Measurements from ENCODE around the gene GSTK1. TPM values are rescaled to one million over a fixed set of nuclear protein-coding genes. Genes with fewer than 3 reads are reported as not detected.

The GSTK1 gene
- polyA plus RNA-seq, 10 donors, result 65.5 to 92.8 (median 81.4) TPM

DNA sequence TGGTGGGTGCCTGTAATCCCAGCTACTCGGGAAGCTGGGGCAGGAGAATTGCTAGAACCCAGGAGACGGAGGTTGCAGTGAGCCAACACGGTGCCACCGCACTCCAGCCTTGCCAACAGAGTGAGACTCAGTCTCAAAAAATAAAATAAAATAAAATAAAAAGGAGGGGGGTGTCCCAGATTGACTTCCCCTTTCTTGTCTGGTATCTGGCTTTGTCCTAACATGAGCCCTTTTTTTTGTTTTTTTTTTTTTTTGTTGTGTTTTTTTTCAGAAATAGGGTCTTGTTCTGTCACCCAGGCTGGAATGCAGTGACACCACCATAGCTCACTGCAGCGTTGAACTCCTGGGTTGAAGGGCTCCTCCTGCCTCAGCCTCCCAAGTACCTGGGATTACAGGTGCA lies 29.6 kb downstream of the GSTK1 start:
- no peak for DNase-seq

DNA sequence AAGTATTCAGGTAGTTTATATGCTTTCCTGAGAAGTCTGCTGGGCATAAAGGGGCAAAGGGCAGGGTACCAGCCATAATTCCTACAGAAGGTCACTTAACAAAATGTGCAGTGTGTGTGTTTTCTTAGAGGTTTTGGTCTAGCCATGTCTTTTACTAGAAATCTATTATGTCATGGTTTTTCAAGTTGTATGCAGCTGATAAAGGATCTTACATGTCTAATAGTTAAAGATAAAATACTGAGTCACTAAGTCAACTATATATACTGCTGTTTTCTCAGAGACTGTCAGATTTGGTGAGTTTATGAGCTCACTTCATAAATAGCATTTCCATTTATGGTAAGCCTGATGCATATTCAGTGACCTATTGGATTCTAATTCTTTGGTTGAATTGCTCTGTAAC lies 32.6 kb downstream of the GSTK1 start:
- DNase-seq, result peak in 1 of 3 donors; percentile 48

DNA sequence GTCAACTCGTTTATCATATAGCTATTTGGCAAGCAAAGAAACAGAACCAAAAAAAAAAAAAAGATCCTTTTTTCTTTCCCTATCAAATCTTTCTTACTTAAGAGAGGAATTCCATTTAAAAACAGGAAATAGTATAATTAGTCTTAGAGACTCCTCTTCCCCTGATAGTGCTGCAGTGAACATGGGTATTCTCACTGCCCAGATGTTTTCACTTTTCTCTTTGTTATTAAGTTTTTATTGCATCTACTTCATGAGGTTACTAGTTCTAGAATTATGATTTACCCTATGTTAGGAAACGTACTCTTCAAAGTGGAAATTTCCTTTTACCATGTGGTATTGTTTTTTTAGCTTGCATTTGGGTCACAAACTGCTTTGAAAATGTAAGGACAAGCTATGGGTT lies 33.4 kb downstream of the GSTK1 start:
- no peak for DNase-seq

DNA sequence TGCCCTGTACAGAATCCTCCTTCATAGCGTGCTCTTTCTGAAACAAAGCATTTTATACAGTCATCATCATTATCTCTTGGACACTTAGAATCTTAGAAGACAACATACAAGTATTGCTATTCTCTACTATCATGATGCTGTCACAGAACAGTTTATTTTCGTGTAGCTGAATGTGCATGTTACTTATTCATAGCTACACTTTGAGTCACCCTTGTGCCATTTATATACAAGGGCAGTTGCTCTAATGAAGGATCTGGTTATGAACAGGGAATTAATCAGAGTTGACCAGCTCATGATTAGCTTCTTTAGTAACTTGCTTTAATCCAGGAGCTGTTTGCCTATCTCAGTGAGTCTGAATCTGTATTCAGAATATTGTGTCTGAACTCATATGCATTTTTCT lies 36.1 kb downstream of the GSTK1 start:
- DNase-seq, result no peak

DNA sequence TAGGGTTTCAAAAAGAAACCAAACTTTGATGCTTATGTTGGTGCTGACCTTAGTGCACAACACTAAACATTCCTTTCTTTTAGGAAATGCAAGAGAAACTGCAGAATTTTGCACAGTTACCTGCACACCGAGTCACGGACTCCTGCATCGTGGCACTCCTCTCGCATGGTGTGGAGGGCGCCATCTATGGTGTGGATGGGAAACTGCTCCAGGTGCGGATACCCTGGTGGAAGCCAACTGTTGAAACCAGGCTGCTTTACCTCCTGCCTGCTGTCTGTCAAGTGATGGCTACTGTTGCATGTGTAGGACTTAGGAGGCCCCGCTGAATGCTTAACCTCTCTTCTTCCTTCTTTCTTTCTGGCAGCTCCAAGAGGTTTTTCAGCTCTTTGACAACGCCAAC lies 36.6 kb downstream of the GSTK1 start:
- no peak for DNase-seq

DNA sequence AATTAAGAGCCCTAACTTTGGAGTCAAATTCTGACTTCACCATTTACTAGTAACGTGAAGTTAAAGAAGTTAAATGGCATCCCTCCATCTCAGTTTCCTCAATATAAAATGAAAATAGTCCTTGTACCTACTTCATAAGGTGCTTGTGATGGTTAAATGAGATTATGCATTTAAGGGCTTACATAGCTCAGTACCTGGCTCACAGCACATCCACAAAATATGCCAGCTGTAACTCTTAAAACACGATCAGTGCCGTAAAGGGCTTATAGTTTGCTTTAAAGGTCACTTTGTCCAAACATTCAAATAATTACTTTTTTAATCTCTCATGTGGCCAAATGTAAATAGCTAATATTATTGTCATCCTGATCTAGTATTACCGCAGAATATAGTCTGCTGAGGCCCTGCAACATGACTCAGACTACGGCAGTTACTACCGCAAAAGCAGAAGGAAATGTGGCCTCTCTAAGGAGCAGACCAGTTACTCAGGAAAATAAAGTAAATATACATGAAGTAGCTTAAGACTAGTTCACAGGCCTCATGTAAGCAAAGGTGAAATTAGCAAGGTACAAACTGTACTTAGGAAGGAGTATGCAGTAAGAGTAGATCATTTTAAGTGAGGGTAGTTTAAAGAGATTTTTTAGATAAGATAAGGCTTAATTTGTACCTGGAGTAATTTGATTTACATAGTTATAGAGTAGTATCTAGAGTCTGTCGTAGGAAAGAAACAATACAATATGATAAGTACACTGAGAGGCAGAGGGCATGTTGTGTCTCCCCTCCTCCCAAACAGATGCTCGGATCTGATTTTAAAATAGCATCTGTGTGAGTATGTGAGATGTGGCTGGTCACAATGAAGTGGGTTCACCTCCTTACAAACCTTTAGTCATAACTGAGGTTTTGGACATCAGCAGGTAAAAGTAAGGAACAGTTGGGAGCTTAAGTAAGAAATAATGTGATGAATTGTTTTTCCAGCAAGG lies 38.0 kb downstream of the GSTK1 start:
- DNase-seq, result no peak

DNA sequence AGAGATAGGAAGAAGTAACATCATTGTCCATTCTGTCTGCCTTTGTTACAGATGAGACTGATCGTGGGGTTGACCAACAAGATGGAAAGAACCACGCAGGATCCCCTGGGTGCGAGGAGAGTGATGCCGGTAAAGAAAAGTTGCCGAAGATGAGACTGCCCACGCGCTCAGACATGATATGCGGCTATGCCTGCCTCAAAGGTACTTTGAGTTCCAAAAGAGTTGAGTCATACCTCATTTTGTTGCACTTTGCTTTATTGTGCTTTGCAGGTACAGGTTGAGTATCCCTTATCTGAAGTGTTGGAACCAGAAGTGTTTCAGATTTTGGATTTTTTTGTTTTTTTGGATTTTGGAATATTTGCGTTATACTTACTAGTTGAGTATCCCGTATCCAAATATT lies 40.5 kb downstream of the GSTK1 start:
- DNase-seq, result no peak

DNA sequence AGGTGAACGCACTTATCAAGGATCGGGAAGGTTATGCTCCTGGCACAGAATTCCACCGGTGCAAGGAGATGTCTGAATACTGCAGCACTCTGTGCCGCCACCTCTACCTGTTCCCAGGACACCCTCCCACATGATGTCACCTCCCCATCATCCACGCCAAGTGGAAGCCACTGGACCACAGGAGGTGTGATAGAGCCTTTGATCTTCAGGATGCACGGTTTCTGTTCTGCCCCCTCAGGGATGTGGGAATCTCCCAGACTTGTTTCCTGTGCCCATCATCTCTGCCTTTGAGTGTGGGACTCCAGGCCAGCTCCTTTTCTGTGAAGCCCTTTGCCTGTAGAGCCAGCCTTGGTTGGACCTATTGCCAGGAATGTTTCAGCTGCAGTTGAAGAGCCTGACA lies 41.7 kb downstream of the GSTK1 start:
- DNase-seq, result no peak

DNA sequence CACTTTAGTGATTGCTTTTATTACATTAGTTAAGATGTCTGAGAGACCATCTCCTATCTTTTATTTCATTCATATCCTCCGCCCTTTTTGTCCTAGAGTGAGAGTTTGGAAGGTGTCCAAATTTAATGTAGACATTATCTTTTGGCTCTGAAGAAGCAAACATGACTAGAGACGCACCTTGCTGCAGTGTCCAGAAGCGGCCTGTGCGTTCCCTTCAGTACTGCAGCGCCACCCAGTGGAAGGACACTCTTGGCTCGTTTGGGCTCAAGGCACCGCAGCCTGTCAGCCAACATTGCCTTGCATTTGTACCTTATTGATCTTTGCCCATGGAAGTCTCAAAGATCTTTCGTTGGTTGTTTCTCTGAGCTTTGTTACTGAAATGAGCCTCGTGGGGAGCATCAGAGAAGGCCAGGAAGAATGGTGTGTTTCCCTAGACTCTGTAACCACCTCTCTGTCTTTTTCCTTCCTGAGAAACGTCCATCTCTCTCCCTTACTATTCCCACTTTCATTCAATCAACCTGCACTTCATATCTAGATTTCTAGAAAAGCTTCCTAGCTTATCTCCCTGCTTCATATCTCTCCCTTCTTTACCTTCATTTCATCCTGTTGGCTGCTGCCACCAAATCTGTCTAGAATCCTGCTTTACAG lies 42.3 kb downstream of the GSTK1 start:
- DNase-seq, result peak in 1 of 3 donors; percentile 45

DNA sequence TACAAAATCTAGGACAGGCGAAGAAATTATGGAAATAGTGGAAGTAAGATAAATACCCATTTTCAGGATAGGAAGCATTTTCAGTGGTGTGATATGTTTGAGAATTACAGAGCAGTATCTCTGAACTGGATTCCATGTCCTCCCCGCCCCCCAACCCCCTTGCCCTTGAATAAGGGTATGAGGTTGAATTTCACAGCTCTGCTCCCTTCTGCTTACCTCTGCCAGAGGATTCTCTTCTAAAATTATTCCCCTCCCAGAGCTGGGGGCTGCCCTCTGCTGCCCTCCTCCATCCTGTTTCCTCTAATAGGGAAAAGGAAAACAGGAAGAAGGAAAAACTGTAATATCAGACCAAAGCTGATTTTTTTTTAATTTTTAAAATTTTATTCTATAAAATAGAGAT lies 45.4 kb downstream of the GSTK1 start:
- DNase-seq, result no peak

DNA sequence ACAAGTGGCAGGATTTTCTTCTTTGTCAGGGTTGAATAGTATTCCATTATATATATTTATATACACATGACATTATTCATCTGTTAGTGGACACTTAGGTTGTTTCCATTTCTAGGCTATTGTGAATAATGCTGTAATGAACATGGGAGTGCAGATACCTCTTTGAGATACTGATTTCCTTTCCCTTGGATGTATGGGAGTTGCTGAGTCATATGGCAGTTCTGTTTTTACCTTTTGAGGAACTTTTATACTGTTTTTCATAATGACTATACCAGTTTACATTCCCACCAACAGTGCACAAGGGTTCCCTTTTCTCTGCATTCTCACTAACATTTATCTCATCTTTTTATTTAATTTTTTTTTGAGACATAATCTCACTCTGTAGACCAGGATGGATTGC lies 50.9 kb downstream of the GSTK1 start:
- DNase-seq, result no peak

DNA sequence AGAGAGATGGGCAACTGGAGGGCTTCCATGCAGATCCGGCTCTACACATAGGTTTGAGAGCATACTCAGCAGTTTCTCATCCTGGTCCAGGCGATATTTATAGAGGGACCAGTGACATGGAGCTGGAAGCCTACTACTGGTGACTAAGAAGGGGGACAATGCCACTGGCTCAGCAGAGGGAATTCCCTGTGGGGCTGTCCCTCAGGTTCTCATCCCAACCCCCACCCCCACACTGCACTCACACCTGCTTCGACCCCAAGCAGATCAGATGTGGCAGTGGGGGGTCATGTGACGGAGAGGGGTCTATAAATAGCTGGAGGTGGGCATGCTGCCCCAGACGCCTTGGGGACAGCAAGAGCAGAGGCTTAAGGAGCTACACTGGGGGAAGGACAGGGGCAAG lies 52.5 kb downstream of the GSTK1 start, which contains the start of gene CLCN1:
Gene CLCN1 (plus strand): TSS at position 336 of the 400 bp plus-strand sequence. CDS start 102 bp downstream, outside the sequence.
- peak in 1 of 3 donors; percentile 17 for DNase-seq

DNA sequence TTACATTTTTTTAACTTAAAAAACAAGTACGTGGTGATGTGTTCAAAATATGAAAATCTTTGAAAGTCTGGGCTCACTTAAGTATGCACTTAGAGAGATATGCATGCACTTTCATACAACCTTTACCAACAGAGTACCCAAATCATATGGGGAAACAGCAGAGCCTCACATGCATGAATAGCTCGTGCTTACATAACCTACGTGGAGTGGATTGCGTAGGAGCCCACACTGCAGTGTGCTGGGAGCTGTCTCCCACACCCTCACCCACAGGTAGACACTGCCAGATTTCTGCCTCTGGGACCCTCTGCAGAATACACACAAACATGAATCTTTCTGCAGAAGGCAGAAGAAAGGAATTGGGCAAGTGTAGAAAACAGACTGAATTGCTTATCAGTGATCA lies 53.3 kb downstream of the GSTK1 start:
- DNase-seq, result no peak

DNA sequence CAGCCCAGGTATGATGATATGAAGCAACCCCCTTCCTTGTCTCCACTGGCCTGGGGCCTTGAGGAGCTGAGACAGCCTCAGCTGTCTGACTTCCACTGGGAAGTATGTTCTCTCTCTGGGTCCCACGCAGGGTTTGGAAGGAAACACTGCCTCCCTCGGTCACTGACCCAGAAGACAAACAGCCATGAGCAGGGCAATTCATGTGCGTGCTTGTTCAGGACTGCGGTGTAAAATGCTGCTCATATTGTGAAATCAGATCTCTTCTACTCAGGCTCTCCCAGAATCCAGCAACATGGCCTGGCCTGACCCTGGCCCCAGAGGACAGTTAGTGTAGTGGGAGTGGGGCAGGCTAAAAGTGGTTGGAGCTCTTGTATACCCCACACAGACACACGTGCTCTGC lies 55.4 kb downstream of the GSTK1 start:
- DNase-seq, result peak in 2 of 3 donors; percentile 9 to 30

Other genes with a start within 250 kb of the GSTK1 start
- gene OR9A2, start 236.3 kb upstream of the GSTK1 start, polyA plus RNA-seq (ENCODE audit: insufficient read length in 10 of 10), result not detected
- not detected for gene OR6V1, start 211.1 kb upstream of the GSTK1 start, polyA plus RNA-seq (ENCODE audit: insufficient read length in 10 of 10)
- not detected for gene PIP, start 131.4 kb upstream of the GSTK1 start, polyA plus RNA-seq (ENCODE audit: insufficient read length in 10 of 10)
- gene TAS2R39, start 80.0 kb upstream of the GSTK1 start, polyA plus RNA-seq (ENCODE audit: insufficient read length in 10 of 10), result not detected
- gene TAS2R40, start 41.4 kb upstream of the GSTK1 start, polyA plus RNA-seq (ENCODE audit: insufficient read length in 10 of 10), result not detected
- 1 to 10 TPM in 4 of 10 donors, under 1 TPM in 6; 0.46 to 1.3 (median 0.90) TPM for gene TMEM139, start 21.5 kb downstream of the GSTK1 start, polyA plus RNA-seq (ENCODE audit: insufficient read length in 10 of 10)
- gene CASP2, start 24.9 kb downstream of the GSTK1 start, polyA plus RNA-seq (ENCODE audit: insufficient read length in 10 of 10), result 10 to 100 TPM; 16.1 to 30.9 (median 25.3) TPM
- gene CLCN1, start 52.7 kb downstream of the GSTK1 start, polyA plus RNA-seq (ENCODE audit: insufficient read length in 10 of 10), result 1 to 10 TPM in 6 of 10 donors, under 1 TPM in 4; 0.30 to 5.1 (median 1.3) TPM
- gene FAM131B, start 99.3 kb downstream of the GSTK1 start, polyA plus RNA-seq (ENCODE audit: insufficient read length in 10 of 10), result 1 to 10 TPM; 1.5 to 3.0 (median 2.3) TPM
- gene ZYX, start 117.9 kb downstream of the GSTK1 start, polyA plus RNA-seq (ENCODE audit: insufficient read length in 10 of 10), result 100 to 1,000 TPM; 156 to 277 (median 198) TPM
- 1 to 10 TPM; 2.5 to 8.8 (median 4.7) TPM for gene EPHA1, start 145.4 kb downstream of the GSTK1 start, polyA plus RNA-seq (ENCODE audit: insufficient read length in 10 of 10)
- not detected for gene TAS2R60, start 180.0 kb downstream of the GSTK1 start, polyA plus RNA-seq (ENCODE audit: insufficient read length in 10 of 10)
- gene TAS2R41, start 214.4 kb downstream of the GSTK1 start, polyA plus RNA-seq (ENCODE audit: insufficient read length in 10 of 10), result not detected

Measured in muscle of back (tissue), 11 donors.